Ovary (tissue), 3 donors: Measurements from ENCODE around the gene RNF11.

Source experiments
- CTCF ChIP-seq, 3 donors: fragments of 450-650 bp in 2 of 3; fragments of 200-600 bp in 1 of 3; IDR thresholded peaks; one replicate each; pipeline versions ENCODE4 v1.5.1 to v1.8.0; 2016 to 2022; ENCODE audit warnings: antibody characterized with exemption in 3 of 3, mild to moderate bottlenecking in 1 of 3
- POLR2A ChIP-seq: fragments of 450-650 bp; IDR thresholded peaks from one replicate; pipeline ENCODE4 v1.6.1; 2017; ENCODE audit warnings: antibody characterized with exemption, mild to moderate bottlenecking, moderate library complexity
- donor health status: DM: no; HTN: no; CAD: no.

GRCh38 chr1:51311826-51312225 lies 75.8 kb downstream of the RNF11 start:
- TF ChIP-seq CTCF (IDR thresholded peaks at IDR 0.05) (no peak), POLR2A (no peak)
